ENCODE data around the gene BRD1.
"Not testable (repeated sequence)": the region's sequence is repeated elsewhere in the genome, so short reads cannot be mapped to it uniquely, and the experiment has no call there.

BRD1 gene

DNA sequence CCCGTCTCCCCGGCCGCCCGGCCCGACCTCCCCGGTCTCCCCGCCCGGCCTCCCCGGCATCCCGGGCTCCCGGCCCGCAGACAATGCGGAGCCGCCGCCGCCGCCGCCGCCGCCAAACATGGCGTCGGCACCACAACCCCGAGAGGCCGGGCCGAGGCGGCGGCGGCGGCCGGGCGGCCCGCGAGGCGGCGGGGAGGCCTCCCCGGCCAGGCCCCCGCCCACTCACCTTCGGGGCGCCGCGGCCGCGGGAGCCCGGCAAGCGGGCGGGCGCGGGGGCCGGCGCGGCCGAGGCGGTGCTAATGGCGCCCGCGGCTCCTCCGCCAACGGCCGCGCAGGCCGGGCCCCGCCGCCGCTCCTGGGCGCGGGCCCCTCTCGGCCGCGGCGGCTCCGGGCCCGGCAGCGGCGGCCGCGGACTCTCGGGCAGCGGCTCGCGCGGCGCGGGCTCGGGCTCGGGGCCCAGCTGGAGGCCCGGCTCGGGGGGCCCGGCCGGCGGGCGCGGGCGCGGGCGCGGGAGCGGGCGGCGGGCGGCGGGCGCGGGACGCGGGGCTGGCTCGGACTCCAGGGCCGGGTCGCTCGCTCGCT, 311 bp downstream of the BRD1 start:
- DNase-seq (ENCODE audit: low read depth in 1 of 2, low spot score in 1 of 2) = no peak

DNA sequence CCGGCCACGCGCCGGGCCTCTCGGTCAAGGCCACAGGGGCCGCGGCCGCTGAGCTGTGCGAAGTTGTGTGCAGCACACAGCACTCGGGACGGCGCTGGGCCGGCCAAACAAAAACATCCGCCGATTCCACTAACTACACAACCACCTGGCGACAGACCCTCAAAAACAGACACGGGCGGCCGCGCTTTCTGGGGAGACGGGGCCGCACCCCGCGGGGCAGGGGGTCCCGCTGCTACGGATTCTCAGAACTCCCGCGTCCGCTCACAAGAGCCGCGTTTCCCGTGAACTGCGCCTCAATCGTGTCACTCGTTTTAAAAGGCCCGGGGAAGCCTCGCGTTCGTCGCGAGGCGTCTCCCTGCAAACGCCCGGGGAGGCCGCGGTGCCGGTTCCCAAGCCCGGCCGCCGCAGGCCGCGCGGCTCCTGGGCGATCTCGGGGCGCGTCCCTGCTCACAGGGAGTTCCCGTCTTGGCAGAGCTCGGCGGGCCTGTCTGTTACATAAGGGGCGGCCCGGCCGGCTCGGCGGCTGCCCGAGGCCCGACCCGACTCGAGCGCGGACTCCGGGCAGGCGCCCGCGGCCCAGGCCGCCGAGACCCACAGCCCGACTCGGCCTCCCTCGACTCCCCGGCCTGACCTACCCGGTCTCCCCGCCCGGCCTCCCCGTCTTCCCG, 936 bp downstream of the BRD1 start:
- DNase-seq (ENCODE audit: low read depth in 1 of 2, low spot score in 1 of 2) = no peak

DNA sequence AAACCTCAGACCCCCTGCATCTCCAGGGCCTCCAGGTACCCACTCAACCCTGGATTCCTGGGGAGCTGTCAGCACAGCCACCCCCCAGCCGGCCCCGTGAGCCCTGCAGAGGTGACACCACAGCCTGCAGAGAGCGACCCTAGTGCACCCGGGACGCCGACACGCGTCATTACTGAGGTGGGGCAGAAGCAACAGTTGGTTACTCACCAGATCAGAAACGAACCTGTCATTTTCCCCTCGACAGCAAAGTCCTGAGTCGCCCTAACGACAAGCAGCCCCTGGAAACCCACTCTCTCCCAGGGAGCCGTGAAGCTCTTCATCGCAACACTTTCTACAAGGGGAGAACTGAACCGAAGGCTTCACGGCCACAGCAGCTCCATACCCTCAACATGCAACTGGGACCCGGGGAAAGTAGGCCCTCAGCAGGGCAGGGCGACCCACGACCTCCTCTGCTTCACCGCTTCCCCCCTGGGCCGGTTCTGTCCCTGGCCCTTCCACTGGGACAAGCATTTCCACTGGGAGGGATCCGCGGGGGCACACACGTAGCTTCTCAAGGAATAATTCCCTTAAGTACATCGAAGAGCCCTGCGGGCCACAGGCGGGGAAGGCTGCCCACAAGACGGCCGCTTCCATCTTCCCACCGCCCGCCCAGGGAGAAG, 1.6 kb downstream of the BRD1 start:
- peak in 1 of 2 donors; percentile 44 for DNase-seq (ENCODE audit: low read depth in 1 of 2, low spot score in 1 of 2)

DNA sequence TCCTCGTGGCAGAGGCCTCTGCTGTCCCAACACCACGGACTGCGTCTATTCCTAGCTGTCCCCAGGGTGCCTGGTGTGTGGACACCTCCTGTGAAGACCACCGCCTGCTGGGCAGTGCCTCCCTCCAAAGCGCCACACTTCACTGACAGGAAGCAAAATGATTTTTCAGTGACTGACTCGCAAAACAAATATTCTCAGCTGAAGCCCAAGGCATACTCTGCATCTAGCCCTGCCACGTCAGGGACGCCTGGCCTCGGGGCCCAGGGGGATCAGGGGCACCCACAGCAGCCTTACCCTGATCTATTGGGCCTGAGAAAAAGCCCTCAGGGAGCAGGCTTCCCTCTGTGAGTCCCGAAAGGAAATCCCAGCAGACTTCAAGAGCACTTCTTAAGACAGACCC, 2.2 kb downstream of the BRD1 start:
- no peak for DNase-seq (ENCODE audit: low read depth in 1 of 2, low spot score in 1 of 2)

DNA sequence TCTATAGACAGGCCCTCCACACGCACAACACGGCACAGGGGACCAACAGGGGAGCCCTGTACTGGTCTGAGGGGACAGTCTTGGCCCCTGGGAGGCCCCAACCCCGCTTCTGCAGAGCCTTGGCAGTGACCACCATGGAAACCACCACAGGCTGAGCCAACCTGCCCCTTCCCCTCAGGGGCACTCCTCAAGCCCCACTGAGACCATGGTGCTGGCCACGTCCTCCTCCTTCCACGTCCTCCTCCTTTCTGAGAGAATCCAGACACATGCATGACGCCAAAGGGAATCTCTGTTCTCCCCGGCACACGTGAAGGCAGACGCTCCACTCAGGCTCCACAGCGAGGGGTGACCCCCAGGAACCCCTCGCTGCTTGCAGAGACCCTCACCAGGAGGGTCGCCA, 2.7 kb downstream of the BRD1 start:
- no peak for DNase-seq (ENCODE audit: low read depth in 1 of 2, low spot score in 1 of 2)

DNA sequence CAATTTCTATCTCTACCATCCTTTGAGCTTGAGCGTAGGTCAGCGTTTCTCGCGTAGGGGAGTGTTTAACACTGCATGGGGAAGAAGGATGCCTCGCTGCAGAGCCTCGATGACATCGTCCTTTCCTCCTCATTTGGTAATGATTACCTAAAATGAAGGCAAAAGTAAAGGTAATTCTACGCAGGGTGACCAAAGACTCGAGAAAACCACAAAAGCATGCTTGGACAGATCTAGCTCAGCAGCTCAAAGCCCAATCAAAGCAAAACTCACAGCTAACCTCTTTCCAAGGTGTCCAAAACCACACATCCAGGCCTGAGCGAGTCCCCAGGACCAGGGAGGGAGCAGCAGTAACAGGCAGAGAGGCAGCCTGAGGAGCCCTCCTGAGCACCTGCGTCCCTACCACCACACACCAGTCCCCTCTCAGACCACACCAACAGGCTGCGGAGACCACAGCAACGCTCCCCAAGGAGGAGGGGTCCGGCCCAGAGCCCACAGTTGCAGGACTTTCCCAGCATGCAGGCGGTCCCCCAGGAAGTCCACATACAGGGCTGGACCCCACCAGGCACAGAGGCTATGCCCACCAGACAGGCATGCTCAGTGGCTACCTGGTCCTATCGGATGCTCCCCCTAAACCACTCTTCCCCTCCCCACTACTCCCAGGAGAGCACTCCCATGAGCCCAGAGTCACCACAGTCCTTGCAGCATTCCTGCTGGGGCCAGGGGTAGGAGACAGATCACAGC, 3.3 kb downstream of the BRD1 start:
- DNase-seq (ENCODE audit: low read depth in 1 of 2, low spot score in 1 of 2) = no peak

DNA sequence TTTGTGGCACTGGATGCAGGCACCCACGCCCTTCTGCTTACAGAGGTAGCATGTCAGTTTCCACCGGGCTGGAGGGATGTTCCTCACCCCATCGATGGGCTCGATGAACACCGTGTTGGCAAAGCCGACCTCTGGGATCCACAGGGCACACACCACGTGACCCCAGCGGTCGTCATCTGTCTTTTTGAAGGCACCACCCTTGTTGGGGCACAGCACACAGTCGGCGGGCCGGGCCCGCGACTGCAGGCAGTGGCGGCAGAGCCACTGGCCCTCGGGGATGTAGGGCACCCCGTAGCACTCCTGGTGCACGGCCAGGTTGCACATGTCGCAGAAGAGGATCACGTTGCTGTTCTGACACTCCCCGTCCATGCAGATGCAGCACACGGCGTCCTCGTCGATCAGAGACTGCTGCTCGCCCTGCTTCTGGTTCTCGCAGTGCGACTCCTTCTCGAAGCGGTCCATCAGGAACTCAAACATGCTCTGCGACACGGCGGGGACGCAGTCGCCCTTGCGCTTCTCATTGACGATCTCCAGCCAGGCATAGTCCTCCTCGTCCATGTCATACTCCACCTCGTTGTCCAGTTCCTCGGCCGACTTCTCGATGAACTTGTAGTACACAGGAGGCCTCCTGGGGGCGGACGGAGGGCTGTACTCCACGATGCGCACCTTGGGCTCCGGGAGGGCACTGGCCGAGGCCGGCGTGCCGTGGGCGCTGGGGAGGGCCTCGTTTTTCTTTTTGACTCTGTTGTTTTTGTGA, 4.2 kb downstream of the BRD1 start:
- DNase-seq (ENCODE audit: low read depth in 1 of 2, low spot score in 1 of 2) = no peak

DNA sequence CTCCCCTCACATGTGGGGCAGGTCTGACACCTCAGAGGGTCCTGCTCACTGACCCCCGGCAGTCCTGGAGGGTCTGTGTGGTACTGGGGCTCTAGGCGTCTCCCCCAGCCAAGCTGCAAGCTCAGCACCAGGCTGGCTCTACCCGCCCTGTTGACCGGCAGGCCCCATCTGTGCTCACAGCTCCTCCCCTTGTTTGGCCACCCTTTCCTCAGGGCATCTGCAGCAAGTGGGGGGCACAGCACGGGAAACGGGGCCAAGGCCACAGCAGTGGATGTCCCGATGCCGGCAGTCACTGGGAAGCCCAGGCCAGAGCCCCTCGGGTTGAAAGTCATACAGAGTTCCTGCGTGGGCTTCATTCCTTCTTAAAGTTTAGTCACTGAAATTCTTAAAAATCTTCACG, 5.9 kb downstream of the BRD1 start:
- not testable (repeated sequence) for DNase-seq (ENCODE audit: low read depth in 1 of 2, low spot score in 1 of 2)

DNA sequence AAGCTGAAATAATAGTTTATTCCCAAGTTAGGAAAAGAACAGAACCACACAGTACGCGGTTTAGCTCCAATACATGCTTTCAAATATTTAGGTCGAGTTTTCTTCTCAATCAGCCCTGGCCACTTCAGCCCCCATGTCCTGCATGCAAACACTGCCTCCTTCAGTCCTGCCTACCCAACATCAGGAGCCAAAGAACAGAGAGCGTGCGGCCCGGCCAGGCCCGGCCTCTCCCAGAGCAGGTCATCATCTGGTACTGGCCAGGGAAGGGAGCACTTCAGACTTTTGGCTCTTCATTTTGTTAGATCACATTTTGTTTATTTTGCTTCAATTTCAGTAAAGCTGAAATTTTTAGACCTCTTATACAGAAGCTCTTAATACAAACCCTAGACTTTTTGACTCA, 6.7 kb downstream of the BRD1 start:
- DNase-seq (ENCODE audit: low read depth in 1 of 2, low spot score in 1 of 2) = no peak

DNA sequence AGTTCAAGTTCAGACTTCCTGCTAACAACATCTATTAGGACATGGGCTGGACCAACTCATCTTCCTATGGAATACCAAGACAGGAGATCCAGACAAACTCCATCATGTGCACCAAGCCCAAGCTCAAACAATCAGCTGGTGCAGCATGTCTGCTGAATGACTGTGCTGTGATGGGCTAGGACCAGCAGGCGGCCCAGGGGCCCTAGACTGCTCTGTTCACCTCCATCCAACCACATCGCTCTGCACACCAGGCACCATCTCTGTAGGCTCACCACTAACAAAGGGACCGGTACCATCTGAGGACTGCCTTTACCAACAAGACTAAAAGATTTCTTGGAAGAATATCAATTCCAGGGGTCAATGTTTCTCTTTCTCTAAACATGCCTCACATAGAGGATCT, 10.3 kb downstream of the BRD1 start:
- DNase-seq (ENCODE audit: low read depth in 1 of 2, low spot score in 1 of 2) = no peak

DNA sequence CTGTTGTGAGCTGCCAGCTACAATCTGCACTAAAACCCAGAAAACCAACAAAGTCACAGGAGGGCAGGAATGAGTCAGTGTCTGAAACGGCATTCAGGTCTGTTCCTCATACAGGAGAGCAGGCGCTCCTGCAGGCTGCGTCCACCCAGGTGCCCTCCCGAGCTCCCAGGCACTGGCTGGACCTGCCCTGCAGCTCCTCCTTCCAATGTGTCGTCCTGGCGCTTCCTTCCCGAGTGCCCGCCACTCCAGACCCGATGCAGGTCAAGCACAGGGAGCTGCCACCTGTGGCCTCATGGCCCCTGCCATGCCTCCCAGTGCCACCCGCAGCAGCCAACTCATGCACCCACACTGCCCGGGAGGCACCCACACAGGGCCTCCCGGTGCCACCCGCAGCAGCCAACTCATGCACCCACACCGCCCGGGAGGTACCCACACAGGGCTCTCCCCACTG, 12.0 kb downstream of the BRD1 start:
- DNase-seq (ENCODE audit: low read depth in 1 of 2, low spot score in 1 of 2) = no peak

DNA sequence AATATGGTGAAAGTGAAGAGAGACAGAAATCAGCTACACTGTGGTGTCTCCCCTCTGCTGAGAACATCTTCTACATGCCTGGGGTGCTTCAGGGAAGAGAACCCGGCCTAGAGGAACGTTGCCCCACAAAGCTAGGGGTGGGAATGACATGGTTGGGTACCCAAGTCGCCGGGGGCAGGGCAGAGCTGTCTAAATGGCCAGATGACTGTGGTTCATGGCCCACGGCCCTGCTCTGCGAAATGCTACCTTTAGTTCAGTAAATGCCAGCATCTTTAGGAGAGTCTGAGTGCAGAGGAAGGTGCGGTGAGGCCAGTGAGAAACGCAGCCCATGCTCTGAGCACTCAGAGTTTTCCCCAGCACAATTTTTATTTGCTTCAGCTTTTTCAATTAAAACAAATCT, 12.8 kb downstream of the BRD1 start:
- DNase-seq (ENCODE audit: low read depth in 1 of 2, low spot score in 1 of 2) = no peak

DNA sequence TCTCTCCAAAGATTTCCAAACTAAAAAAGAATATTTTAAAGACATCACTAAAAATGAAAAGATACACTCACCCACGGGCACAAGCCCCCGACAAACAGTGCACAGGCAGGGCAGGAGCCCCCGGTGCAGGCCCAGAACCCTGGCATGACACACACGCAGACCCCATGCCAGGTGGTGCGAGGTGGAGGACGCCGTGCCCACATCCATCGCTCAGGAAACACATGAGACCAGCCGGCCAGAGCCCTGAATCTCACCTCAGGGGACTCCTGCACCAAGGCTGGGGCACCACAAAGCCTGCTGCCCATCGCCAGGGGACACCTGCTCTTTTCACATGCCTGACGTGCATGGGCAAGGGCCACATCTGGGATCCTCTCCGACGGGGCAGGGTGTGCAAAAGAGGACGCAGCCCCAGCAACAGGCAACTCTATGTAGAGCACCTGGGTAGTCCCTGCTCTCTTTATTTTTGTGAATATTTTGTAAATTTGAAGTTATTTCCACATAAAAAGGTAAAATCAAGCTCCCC, 13.4 kb downstream of the BRD1 start:
- no peak for DNase-seq (ENCODE audit: low read depth in 1 of 2, low spot score in 1 of 2)

DNA sequence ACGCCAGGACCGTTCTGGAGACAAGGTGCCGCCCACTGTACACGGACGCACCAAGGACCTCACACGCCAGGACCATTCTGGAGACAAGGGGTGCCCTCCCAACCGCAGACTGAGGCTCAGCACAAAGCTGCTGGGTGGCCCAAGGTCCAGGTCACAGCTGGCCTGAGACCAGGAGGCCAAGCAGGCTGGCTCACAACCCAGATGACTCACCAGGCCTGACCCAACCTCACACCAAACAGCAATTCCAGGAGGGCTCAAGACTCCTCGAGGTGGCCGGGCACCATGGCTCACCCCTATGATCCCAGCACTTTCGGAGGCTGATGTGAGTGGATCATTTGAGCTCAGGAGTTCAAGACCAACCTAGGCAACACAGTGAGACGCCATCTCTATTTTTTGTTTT, 14.8 kb downstream of the BRD1 start:
- DNase-seq (ENCODE audit: low read depth in 1 of 2, low spot score in 1 of 2) = no peak

DNA sequence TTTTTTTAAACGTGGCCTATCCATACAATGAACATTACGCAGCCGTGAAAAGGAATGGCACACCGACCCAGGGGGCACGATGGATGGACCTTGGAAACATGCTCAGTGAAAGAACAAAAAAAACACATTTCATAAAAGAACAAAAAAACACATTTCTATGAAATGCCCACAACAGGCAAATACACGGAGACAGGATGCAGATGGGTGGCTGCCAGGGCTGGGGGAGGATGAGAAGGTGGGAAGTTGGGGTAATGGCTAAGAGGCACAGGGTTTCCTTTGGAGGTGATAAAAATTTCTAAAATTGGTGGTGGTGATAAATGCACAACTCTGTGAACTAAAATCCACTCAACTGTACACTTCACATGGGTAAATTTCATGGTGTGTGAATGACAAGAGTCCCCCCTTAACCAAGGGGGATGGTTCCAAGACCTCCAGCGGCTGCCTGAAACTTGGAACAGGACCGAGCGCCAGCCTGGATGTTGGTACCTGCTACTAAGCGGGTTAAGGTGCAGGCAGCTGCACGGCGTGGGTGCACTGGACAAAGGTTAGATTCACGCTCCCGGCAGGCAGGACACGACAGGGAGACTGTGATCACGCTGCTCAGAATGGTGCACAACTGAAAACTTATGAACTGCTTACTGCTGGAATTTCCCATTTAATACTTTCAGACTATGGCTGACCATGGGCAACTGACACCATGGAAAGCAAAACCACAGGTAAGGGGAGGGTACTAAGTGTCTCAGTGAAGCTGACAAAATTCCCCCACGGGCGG, 16.5 kb downstream of the BRD1 start:
- no peak for DNase-seq (ENCODE audit: low read depth in 1 of 2, low spot score in 1 of 2)

DNA sequence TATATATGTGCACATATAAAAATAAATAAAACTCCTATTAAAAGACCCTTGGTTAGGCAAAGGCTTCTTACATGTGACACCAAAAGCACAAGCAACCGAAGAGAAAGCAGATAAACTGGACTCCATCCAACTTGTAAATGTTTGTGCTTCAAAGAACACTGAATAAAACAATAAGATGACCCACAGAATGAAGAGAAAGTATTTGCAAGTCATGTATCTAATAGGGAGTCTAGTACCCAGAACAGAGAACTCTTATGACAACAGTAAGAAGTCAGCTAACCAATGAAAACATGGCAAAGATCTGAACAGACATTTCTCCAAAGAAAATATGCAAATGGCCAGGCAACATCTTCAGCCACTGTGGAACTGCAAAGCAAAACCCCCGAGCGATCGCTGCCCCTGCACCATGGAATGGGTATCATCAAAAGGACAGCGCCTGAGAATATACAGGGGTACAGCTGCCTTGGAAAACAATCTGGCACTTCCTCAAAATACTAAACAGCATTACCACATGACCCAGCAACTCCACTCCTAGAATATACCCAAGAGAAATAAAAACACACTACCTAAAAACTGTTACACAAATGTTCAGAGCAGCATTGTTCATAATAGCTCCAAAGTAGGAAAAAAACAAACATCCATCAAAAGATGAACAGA, 17.2 kb downstream of the BRD1 start:
- DNase-seq (ENCODE audit: low read depth in 1 of 2, low spot score in 1 of 2) = no peak

DNA sequence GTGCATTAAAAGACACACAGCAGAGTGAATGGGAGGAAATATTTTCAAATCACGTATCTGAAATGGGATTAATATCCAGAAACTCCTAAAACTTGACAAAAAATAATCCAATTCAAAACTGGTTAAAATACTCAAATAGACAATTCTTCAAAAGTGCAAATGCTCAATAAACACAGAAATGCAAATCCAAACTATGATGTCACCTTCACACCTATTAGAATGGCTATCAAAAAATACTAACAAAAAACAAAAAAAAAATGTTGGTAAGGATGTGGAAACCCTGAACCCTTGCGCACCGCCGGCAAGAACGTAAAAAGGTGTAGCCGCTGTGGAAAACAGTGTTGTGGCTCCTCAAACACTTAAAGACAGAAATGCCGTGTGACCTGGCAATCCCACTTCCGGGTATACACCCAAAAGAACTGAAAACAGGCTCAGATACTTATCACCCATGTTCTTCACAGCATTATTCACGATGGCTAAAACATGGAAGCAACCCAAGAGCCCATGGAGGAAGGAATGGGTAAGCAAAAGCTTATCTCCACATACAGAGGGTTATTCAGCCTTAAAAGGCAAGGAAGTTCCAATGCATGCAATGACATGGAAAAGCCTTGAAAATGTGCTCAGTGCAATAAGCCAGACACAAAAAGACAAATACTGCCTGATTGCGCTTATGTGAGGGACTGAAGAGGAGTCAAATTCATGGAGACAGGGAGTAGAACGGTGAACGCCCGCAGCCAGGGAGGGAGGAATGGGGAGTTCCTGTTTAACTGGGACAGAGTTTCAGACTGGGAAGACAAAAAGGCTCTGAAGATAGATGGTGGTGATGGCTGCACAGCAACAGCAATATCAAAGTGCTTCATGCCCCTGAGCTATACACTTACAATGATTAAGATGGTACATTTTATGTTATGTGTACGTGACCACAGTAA, 19.6 kb downstream of the BRD1 start:
- DNase-seq (ENCODE audit: low read depth in 1 of 2, low spot score in 1 of 2) = no peak

DNA sequence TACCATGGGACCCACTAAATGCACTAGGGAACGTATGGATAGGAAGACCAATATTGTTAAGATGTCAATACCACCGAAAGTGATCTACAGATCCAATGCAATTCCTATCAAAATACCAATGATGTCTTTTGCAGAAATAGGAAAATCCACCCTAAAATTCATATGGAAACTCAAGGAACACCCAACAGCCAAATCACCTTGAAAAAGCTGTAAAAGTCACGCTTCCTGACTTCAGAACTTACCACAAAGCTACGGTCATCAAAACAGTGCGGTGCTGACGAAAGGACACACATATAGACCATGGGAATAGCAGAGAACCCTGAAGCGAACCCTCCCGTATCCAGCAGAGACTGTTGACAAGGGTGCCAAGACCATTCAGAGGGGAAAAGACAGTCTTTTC, 20.5 kb downstream of the BRD1 start:
- no peak for DNase-seq (ENCODE audit: low read depth in 1 of 2, low spot score in 1 of 2)
